Liver (tissue), 3 donors: ENCODE measurements around the gene SHB.

Experiments used
- ATF3 ChIP-seq: IDR thresholded peaks from 2 replicates; pipeline ENCODE4 v1.6.1; 2016; ENCODE audit warnings: antibody characterized with exemption
- CTCF ChIP-seq: fragments of 150-350 bp; IDR thresholded peaks from 2 replicates; pipeline ENCODE4 v1.5.1; 2017; ENCODE audit warnings: improper control_type of control experiment, low read depth, low read length; ENCODE audit not compliant: missing input control
- FOXA1 ChIP-seq: IDR thresholded peaks from 2 replicates; pipeline ENCODE4 v1.6.1; 2016; ENCODE audit warnings: antibody characterized with exemption
- GABPA ChIP-seq, 2 donors: IDR thresholded peaks in 1 of 2; conservative IDR thresholded peaks in 1 of 2; 2 replicates each; pipeline ENCODE4 v1.6.1; 2016; ENCODE audit warnings: antibody characterized with exemption in 2 of 2, mild to moderate bottlenecking in 1 of 2, moderate library complexity in 1 of 2
- RAD21 ChIP-seq, 2 donors: IDR thresholded peaks; 2 replicates each; pipeline ENCODE4 v1.6.1; 2016; ENCODE audit warnings: antibody characterized with exemption in 2 of 2, mild to moderate bottlenecking in 2 of 2
- TAF1 ChIP-seq: conservative IDR thresholded peaks from 2 replicates; pipeline ENCODE4 v1.6.1; 2016; ENCODE audit warnings: antibody characterized with exemption, mild to moderate bottlenecking
- YY1 ChIP-seq: IDR thresholded peaks from 2 replicates; pipeline ENCODE4 v1.6.1; 2016; ENCODE audit warnings: antibody characterized with exemption, mild to moderate bottlenecking
- donor health status: healthy.
- donor health status: healthy.

GRCh38 chr9:38081356-38082108 lies 12.5 kb upstream of the SHB start:
- no peak for TF ChIP-seq YY1
- TF ChIP-seq CTCF = no peak
- no peak for TF ChIP-seq GABPA (IDR thresholded peaks at IDR 0.05 in 1 of 2, conservative IDR thresholded peaks at IDR 0.05 in 1 of 2)
- no peak for TF ChIP-seq TAF1
- no peak for TF ChIP-seq FOXA1
- TF ChIP-seq ATF3 = no peak
- TF ChIP-seq RAD21 (IDR thresholded peaks at IDR 0.05) = no peak
